ENCODE data around the gene CFAP53.
A peak's percentile ranks its signal among the peaks of the same experiment; 100 is the strongest.

Gene CFAP53

GRCh38 chr18:50285071-50285470 lies 18.8 kb upstream of the CFAP53 start:
- peak overlapping the region; percentile 33 for H3K27ac Mint-ChIP-seq (ENCODE audit: low read depth)
- peaks cover 54% of the 10 kb centered on the region for H3K4me1 Mint-ChIP-seq
- ATAC-seq (replicated peaks; ENCODE audit: extremely low read depth, poor library complexity, severe bottlenecking) (no peak), DNase-seq (ENCODE audit: low spot score in 2 of 2) (no peak)
- H3K4me3 Mint-ChIP-seq: peak overlapping the region; percentile 95
- no peaks in the 10 kb centered on the region for H3K9me3 Mint-ChIP-seq
- H3K36me3 Mint-ChIP-seq (ENCODE audit: insufficient read depth): peaks cover 36% of the 10 kb centered on the region
- H3K27me3 Mint-ChIP-seq: no peaks in the 10 kb centered on the region

DNA sequence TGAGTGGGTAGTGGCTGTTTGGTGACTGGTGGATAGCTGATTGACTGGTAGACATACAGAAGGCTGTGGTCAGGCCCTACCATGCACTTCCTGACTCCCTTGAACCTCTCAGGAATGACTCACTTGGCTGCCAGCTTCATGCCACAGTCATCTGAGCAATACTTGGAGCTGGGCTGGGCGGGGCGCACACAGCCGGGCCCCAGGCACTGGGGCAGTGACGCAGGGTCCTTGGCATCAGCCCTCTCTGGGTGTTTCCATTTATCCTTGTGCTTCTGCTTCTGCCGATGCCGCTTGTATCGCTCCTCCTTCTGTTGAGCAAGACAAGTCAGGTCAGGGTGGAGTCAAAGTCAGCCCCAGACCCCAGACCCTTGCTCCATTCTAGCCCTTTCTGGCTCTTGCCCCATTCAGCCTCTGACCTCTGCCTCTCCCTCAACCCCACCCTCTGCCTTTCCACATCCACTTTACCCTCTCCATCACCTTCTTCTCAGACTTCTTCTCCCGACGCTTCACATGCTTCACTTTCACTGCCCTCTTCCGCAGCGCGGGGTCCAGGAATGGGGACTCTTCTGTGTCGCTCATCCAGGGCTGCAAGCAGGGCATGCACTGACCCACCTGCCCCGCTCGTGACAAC lies 18.1 kb upstream of the CFAP53 start:
- peak overlapping the region; percentile 33 for H3K27ac Mint-ChIP-seq (ENCODE audit: low read depth)
- no peaks in the 10 kb centered on the region for H3K27me3 Mint-ChIP-seq
- ATAC-seq (replicated peaks; ENCODE audit: extremely low read depth, poor library complexity, severe bottlenecking) (no peak), DNase-seq (ENCODE audit: low spot score in 2 of 2) (no peak)
- H3K4me3 Mint-ChIP-seq: peak overlapping the region; percentile 95
- H3K9me3 Mint-ChIP-seq: no peaks in the 10 kb centered on the region
- H3K4me1 Mint-ChIP-seq: peaks cover 58% of the 10 kb centered on the region
- peaks cover 36% of the 10 kb centered on the region for H3K36me3 Mint-ChIP-seq (ENCODE audit: insufficient read depth)

DNA sequence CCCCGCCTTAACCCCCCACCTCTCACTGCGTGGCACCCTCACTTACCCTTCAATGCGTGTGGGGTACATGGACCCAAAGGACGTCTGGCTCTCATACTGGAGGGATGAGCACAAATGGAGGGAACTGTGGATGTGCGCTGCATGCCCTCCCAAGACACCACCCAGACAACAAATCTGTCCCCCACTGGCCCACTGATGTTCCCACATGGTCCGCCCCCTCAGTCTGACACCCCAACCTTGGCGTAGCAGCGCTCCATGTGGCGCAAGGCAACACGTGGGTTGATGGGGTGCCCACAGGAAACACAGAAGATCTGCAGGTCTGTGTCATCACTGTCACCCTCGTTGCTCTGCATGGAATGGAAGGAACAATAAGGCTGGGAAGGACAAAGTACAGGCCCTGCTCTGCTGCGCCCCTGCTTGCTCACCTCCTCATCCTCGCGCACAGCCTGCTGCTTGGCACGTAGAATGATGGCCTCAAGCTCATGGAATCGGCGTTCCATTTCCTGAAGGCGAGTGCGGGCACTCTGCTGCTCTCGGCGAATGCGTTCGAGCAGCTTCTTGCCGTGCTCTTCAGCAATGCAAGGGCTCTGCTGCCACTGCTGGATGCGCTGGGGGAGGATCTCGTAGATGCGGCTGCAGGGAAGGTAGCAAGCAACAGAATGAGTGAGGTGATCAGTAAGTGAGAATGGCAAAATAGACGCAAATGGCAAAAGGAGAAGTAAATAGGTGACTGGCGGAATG lies 17.3 kb upstream of the CFAP53 start:
- H3K9me3 Mint-ChIP-seq: no peaks in the 10 kb centered on the region
- H3K36me3 Mint-ChIP-seq (ENCODE audit: insufficient read depth): peaks cover 39% of the 10 kb centered on the region
- DNase-seq (ENCODE audit: low spot score in 2 of 2) (no peak), ATAC-seq (replicated peaks; ENCODE audit: extremely low read depth, poor library complexity, severe bottlenecking) (no peak)
- H3K4me1 Mint-ChIP-seq: peaks cover 61% of the 10 kb centered on the region
- H3K27me3 Mint-ChIP-seq: no peaks in the 10 kb centered on the region
- peak overlapping the region; percentile 94 for H3K27ac Mint-ChIP-seq (ENCODE audit: low read depth)
- peak overlapping the region; percentile 95 for H3K4me3 Mint-ChIP-seq

DNA sequence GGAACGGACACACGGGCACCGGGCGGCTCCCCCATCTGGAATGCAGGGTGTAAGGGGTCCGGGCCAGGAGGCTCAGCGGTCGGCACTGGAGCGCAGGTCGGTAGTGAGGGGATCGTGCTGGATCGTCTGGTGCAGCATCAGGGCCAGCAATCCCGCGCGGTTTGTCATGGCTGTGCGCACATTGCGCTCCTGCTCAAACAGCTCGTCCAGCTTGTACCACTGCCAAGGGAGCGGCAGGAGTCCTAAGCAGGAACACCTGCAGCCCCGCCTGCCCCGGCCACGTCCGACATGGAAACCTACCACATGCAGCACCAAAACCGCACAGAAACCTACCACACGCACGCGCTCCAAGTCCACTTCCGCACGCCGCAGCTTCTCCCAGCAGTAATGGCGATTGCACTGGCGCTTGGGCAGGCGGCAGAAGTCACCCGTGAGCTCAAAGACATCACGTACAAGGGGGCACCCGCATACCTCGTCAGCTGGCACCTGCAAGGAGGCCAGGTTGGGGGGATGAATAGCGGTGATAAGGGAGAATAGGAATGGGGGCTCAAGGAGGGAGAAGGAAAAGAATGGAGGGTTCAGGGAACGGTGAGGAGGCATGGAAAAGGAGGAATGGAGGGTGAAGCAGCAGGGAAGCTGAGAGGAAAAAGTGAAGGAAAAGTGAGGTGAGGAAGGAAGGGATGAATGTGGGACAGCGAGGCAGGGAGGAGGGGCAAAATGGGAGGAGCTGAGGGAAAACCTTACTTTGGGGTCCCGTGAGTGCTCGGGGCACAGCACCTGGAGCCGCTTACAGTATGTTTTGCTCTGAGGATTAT lies 16.4 kb upstream of the CFAP53 start:
- ATAC-seq (replicated peaks; ENCODE audit: extremely low read depth, poor library complexity, severe bottlenecking) (no peak), DNase-seq (ENCODE audit: low spot score in 2 of 2) (no peak)
- no peaks in the 10 kb centered on the region for H3K9me3 Mint-ChIP-seq
- peak overlapping the region; percentile 95 for H3K4me3 Mint-ChIP-seq
- peaks cover 61% of the 10 kb centered on the region for H3K4me1 Mint-ChIP-seq
- no peaks in the 10 kb centered on the region for H3K27me3 Mint-ChIP-seq
- peak overlapping the region; percentile 94 for H3K27ac Mint-ChIP-seq (ENCODE audit: low read depth)
- H3K36me3 Mint-ChIP-seq (ENCODE audit: insufficient read depth): peaks cover 39% of the 10 kb centered on the region

DNA sequence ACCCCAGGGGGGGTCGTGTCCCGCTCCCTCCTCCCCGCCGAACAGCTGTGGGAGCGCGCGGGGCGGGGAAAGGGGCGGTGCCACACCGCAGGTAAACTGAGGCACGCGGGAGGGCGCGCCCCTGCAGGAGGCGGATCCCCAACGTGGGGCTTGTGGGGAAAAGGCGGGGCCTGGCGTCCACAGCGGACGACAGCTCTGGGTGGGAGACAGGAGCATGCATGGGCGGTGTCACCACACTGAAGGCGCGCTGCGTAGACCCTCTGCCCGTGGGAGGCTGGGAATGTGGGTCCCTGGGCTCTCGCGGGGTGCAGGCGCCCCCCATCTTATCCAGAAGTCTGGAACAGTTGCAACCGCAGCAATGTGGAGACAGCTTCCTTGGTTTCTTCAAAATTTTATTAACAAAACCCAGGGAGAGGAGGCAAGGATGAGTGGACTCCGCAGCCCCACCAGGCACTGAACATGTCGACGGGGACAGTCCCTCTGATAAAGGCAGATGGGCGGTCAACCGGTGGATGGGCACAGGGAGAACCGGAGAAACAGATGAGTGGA lies 15.8 kb upstream of the CFAP53 start:
- Mint-ChIP-seq H3K4me1 (peaks cover 54% of the 10 kb centered on the region), H3K27me3 (no peaks in the 10 kb centered on the region), H3K4me3 (peak overlapping the region; percentile 95), H3K9me3 (no peaks in the 10 kb centered on the region), H3K36me3 (ENCODE audit: insufficient read depth) (peaks cover 36% of the 10 kb centered on the region), H3K27ac (ENCODE audit: low read depth) (peak overlapping the region; percentile 94)
- no peak for DNase-seq (ENCODE audit: low spot score in 2 of 2)
- no peak for ATAC-seq (replicated peaks; ENCODE audit: extremely low read depth, poor library complexity, severe bottlenecking)

- peak within 1 kb of the TSS; percentile 94 for H3K27ac Mint-ChIP-seq (ENCODE audit: low read depth)
- peaks cover 50% of the 10 kb centered on the region for H3K4me1 Mint-ChIP-seq
- peaks cover 41% of the 10 kb centered on the region for H3K36me3 Mint-ChIP-seq (ENCODE audit: insufficient read depth)
- ATAC-seq (replicated peaks; ENCODE audit: extremely low read depth, poor library complexity, severe bottlenecking): peak; percentile 94
- DNase-seq (ENCODE audit: low spot score in 2 of 2): peak; percentile 88 to 95
- H3K27me3 Mint-ChIP-seq: no peaks in the 10 kb centered on the region
- H3K9me3 Mint-ChIP-seq: no peaks in the 10 kb centered on the region
- H3K4me3 Mint-ChIP-seq: peak within 1 kb of the TSS; percentile 95
These were observed 15.1 kb upstream of the CFAP53 start, which contains the start of gene MBD1 for GRCh38 chr18:50281295-50281971. TSS of gene MBD1 (minus strand) at chr18:50281523. CDS start at chr18:50279992, 1,531 bp downstream.

- Mint-ChIP-seq H3K4me3 (peak overlapping the region; percentile 95), H3K27me3 (no peaks in the 10 kb centered on the region), H3K9me3 (no peaks in the 10 kb centered on the region), H3K27ac (ENCODE audit: low read depth) (peak overlapping the region; percentile 94), H3K4me1 (peaks cover 46% of the 10 kb centered on the region), H3K36me3 (ENCODE audit: insufficient read depth) (peaks cover 43% of the 10 kb centered on the region)
- ATAC-seq (replicated peaks; ENCODE audit: extremely low read depth, poor library complexity, severe bottlenecking) (no peak), DNase-seq (ENCODE audit: low spot score in 2 of 2) (peak in 1 of 2 donors; percentile 31)
These were observed 14.5 kb upstream of the CFAP53 start for GRCh38 chr18:50280707-50281294.

DNA sequence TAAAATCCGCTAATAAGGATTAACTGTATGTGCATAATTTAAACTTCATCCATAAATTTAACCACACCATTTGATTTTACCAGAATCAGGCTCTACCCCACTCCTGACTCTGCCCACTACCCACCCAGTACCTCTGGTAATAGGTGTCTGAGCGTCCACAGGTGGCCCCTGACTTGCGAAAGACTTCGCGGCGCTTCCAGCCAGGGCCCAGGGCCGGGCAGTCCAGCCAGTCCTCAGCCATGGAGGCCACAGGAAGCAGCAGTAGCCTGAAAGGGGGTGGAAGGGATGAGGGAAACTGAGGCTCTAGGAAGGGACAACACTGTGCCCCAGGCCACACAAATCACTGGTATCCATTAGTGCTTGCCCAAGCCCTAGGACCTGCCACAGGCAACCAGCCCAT lies 13.5 kb upstream of the CFAP53 start:
- Mint-ChIP-seq H3K4me1 (peaks cover 42% of the 10 kb centered on the region), H3K36me3 (ENCODE audit: insufficient read depth) (peaks cover 51% of the 10 kb centered on the region), H3K9me3 (no peaks in the 10 kb centered on the region), H3K27ac (ENCODE audit: low read depth) (peak overlapping the region; percentile 94), H3K27me3 (no peaks in the 10 kb centered on the region), H3K4me3 (peak overlapping the region; percentile 95)
- ATAC-seq (replicated peaks; ENCODE audit: extremely low read depth, poor library complexity, severe bottlenecking): no peak
- DNase-seq (ENCODE audit: low spot score in 2 of 2): no peak

GRCh38 chr18:50277942-50278341 lies 11.6 kb upstream of the CFAP53 start:
- H3K4me3 Mint-ChIP-seq: no peak overlapping the region

GRCh38 chr18:50276452-50276851 lies 10.2 kb upstream of the CFAP53 start:
- no peaks in the 10 kb centered on the region for H3K9me3 Mint-ChIP-seq
- H3K4me3 Mint-ChIP-seq: no peak overlapping the region
- peaks cover 51% of the 10 kb centered on the region for H3K36me3 Mint-ChIP-seq (ENCODE audit: insufficient read depth)
- no peak for DNase-seq (ENCODE audit: low spot score in 2 of 2)
- no peak for ATAC-seq (replicated peaks; ENCODE audit: extremely low read depth, poor library complexity, severe bottlenecking)
- no peaks in the 10 kb centered on the region for H3K27me3 Mint-ChIP-seq
- no peak overlapping the region for H3K27ac Mint-ChIP-seq (ENCODE audit: low read depth)
- peaks cover 31% of the 10 kb centered on the region for H3K4me1 Mint-ChIP-seq

More at GRCh38 chr18:50277942-50278341, 11.6 kb upstream of the CFAP53 start:
- Mint-ChIP-seq H3K9me3 (no peaks in the 10 kb centered on the region), H3K4me1 (peaks cover 36% of the 10 kb centered on the region), H3K27me3 (no peaks in the 10 kb centered on the region), H3K27ac (ENCODE audit: low read depth) (no peak overlapping the region), H3K36me3 (ENCODE audit: insufficient read depth) (peaks cover 47% of the 10 kb centered on the region)
- no peak for DNase-seq (ENCODE audit: low spot score in 2 of 2)
- ATAC-seq (replicated peaks; ENCODE audit: extremely low read depth, poor library complexity, severe bottlenecking): no peak

- Mint-ChIP-seq H3K27ac (ENCODE audit: low read depth) (no peak overlapping the region), H3K4me3 (no peak overlapping the region), H3K4me1 (peaks cover 22% of the 10 kb centered on the region), H3K9me3 (no peaks in the 10 kb centered on the region), H3K27me3 (no peaks in the 10 kb centered on the region), H3K36me3 (ENCODE audit: insufficient read depth) (peaks cover 45% of the 10 kb centered on the region)
- ATAC-seq (replicated peaks; ENCODE audit: extremely low read depth, poor library complexity, severe bottlenecking) (no peak), DNase-seq (ENCODE audit: low spot score in 2 of 2) (no peak)
These were observed 9.3 kb upstream of the CFAP53 start for GRCh38 chr18:50275503-50276036.

Data from central memory CD8-positive, alpha-beta T cell (primary cell).